ENCODE data around the gene FGD4. TPM values are rescaled to one million over a fixed set of nuclear protein-coding genes. Genes with fewer than 3 reads are reported as not detected.

Gene FGD4
- total and polyA plus RNA-seq, 2 donors (not counting 3 experiments of a cell fraction or from before 2014, with no cell fraction given) = 6.6 to 44.7 TPM

DNA sequence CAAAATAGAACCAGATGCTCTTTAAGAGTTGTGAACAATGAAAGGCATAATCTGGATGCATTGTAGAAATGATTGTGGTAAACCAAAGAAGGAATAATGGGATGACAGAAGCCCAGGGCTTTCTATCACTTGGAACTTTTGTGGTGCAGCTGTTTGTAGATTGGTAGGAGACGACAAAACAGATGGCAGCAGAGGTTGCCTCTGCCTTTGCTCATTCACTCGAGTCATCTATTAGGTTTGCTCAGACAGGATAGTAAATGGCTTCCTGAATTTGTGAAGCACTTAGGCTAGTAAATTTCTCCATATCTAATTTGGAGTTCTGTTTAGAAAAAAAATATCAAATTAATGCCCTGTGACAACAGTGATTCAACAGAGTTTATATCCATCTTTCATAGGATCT, 78.4 kb downstream of the FGD4 start:
- BruUV-seq (replicated peaks) = no TSS peak
- CTCF ChIA-PET = no interaction called here
- dilution Hi-C loops (cut with MboI; ENCODE audit: extremely low pct_ligation_motif_present, low sequenced_read_pairs) = no loop called here
- POLR2A ChIA-PET = no interaction called here
- FAIRE-seq (no peak), DNase-seq (ENCODE audit: low read depth, low spot score) (no peak)
- Histone ChIP-seq H3K4me3 (replicated peaks in 1 of 3; ENCODE audit: insufficient read depth in 1 of 3, low read depth in 1 of 3, low read length in 3 of 3) (no peak overlapping the region), H3K27me3 (ENCODE audit: control insufficient read depth in 2 of 2, insufficient read depth in 2 of 2, low read length in 2 of 2) (no peaks in the 10 kb centered on the region), H3K27ac (ENCODE audit: insufficient read depth, low read depth, low read length) (no peak overlapping the region), H3K4me2 (ENCODE audit: insufficient read depth, low read length) (no peak overlapping the region), H3K79me2 (ENCODE audit: control insufficient read depth, insufficient read depth, low read length) (no peaks in the 10 kb centered on the region), H3K9ac (replicated peaks; ENCODE audit: extremely low read depth, insufficient read depth, low read length) (no peak overlapping the region), H3K36me3 (ENCODE audit: control insufficient read depth in 2 of 2, extremely low read depth in 1 of 2, insufficient read depth in 2 of 2, low read length in 2 of 2) (peaks cover 0 to 2% of the 10 kb centered on the region in 2 experiments), H3K9me1 (replicated peaks; ENCODE audit: control insufficient read depth, extremely low read depth, insufficient read depth, low read length) (no peaks in the 10 kb centered on the region), H2AFZ (ENCODE audit: low read depth, low read length) (no peak overlapping the region), H4K20me1 (replicated peaks; ENCODE audit: control insufficient read depth, extremely low read depth, insufficient read depth, low read length) (no peaks in the 10 kb centered on the region), H3K4me1 (ENCODE audit: control insufficient read depth, extremely low read depth, insufficient read depth, low read length) (peaks cover 14% of the 10 kb centered on the region), H3K9me3 (replicated peaks; ENCODE audit: control insufficient read depth, insufficient read depth, low read length) (no peaks in the 10 kb centered on the region)
- intact Hi-C loops (cut with micrococcal nuclease) = no loop called here
- TF ChIP-seq, protein P1, sequence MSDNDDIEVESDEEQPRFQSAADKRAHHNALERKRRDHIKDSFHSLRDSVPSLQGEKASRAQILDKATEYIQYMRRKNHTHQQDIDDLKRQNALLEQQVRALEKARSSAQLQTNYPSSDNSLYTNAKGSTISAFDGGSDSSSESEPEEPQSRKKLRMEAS (IDR thresholded peaks at IDR 0.05; ENCODE audit: insufficient read depth, insufficient read length) = no peak
- TF ChIP-seq EZH2 (IDR thresholded peaks at IDR 0.05; ENCODE audit: borderline replicate concordance, low read depth, low read length, severe bottlenecking) = no peak
- TF ChIP-seq POLR2AphosphoS5 (IDR thresholded peaks at IDR 0.05; ENCODE audit: insufficient read depth, low read depth, low read length) = no peak
- TF ChIP-seq JUN (IDR thresholded peaks at IDR 0.05; ENCODE audit: borderline replicate concordance, insufficient read depth, insufficient read length, low read depth) = no peak
- TF ChIP-seq GATA2 (IDR thresholded peaks at IDR 0.05; ENCODE audit: insufficient read depth, insufficient read length, low read depth, low read length) = no peak
- TF ChIP-seq MYC (IDR thresholded peaks at IDR 0.05; ENCODE audit: low read depth, low read length) = no peak
- TF ChIP-seq POLR2A (IDR thresholded peaks at IDR 0.05; ENCODE audit: low read depth, low read length) = no peak
- TF ChIP-seq, protein P2, sequence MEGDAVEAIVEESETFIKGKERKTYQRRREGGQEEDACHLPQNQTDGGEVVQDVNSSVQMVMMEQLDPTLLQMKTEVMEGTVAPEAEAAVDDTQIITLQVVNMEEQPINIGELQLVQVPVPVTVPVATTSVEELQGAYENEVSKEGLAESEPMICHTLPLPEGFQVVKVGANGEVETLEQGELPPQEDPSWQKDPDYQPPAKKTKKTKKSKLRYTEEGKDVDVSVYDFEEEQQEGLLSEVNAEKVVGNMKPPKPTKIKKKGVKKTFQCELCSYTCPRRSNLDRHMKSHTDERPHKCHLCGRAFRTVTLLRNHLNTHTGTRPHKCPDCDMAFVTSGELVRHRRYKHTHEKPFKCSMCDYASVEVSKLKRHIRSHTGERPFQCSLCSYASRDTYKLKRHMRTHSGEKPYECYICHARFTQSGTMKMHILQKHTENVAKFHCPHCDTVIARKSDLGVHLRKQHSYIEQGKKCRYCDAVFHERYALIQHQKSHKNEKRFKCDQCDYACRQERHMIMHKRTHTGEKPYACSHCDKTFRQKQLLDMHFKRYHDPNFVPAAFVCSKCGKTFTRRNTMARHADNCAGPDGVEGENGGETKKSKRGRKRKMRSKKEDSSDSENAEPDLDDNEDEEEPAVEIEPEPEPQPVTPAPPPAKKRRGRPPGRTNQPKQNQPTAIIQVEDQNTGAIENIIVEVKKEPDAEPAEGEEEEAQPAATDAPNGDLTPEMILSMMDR (IDR thresholded peaks at IDR 0.05; ENCODE audit: extremely low read depth in 1 of 2, insufficient read depth in 1 of 2, low read depth in 1 of 2, low read length in 2 of 2) = no peak
- TF ChIP-seq FOS (IDR thresholded peaks at IDR 0.05; ENCODE audit: borderline replicate concordance, insufficient read depth, low read length) = no peak

All from endothelial cell of umbilical vein (primary cell).